HG03565 (cell line): ENCODE measurements around the gene GHRHR.

ENCODE experiments used
- ATAC-seq: cut with Tn5 transposase; IDR thresholded peaks from one replicate; pipeline ENCODE4 v1.9.1; 2021; ENCODE audit warnings: mild to moderate bottlenecking, moderate library complexity; ENCODE audit not compliant: unreplicated experiment

The GHRHR gene

GRCh38 chr7:30927559-30927958, 36.2 kb upstream of the GHRHR start:
- ATAC-seq, result no peak

GRCh38 chr7:30928254-30928872, 35.4 kb upstream of the GHRHR start:
- no peak for ATAC-seq

GRCh38 chr7:30929686-30930085, 34.1 kb upstream of the GHRHR start:
- no peak for ATAC-seq

- ATAC-seq, result no peak
These were observed 33.1 kb upstream of the GHRHR start for GRCh38 chr7:30930621-30931020.

- no peak for ATAC-seq
These were observed 32.4 kb upstream of the GHRHR start for GRCh38 chr7:30931161-30931928.

- ATAC-seq, result no peak
These were observed 31.7 kb upstream of the GHRHR start for GRCh38 chr7:30931929-30932540.

- no peak for ATAC-seq
These were observed 31.2 kb upstream of the GHRHR start for GRCh38 chr7:30932562-30932961.

- no peak for ATAC-seq
These were observed 30.4 kb upstream of the GHRHR start for GRCh38 chr7:30933124-30933974.

- no peak for ATAC-seq
These were observed 29.5 kb upstream of the GHRHR start for GRCh38 chr7:30934225-30934624.

GRCh38 chr7:30934732-30935568, 28.8 kb upstream of the GHRHR start:
- ATAC-seq, result no peak

- ATAC-seq, result no peak
These were observed 28.2 kb upstream of the GHRHR start for GRCh38 chr7:30935569-30935877.

- no peak for ATAC-seq
These were observed 27.0 kb upstream of the GHRHR start for GRCh38 chr7:30936650-30937245.

GRCh38 chr7:30937416-30937815, 26.3 kb upstream of the GHRHR start:
- no peak for ATAC-seq

- peak; percentile 72 for ATAC-seq
These were observed 25.1 kb upstream of the GHRHR start for GRCh38 chr7:30938435-30939316.

GRCh38 chr7:30941582-30942323, 22.0 kb upstream of the GHRHR start:
- ATAC-seq, result no peak

- no peak for ATAC-seq
These were observed 13.6 kb upstream of the GHRHR start for GRCh38 chr7:30950197-30950596.

GRCh38 chr7:30954914-30955313, 8.8 kb upstream of the GHRHR start:
- ATAC-seq, result no peak

GRCh38 chr7:30956704-30957103, 7.0 kb upstream of the GHRHR start:
- ATAC-seq, result no peak

GRCh38 chr7:30965372-30965771, 1.6 kb downstream of the GHRHR start:
- no peak for ATAC-seq
